A549 (cell line): ENCODE measurements around the gene ATP8B2.

ENCODE experiments used
- CBX8 ChIP-seq: fragments of 200-600 bp; sonication (generic); IDR thresholded peaks from 2 replicates; pipeline ENCODE4 v1.6.1; 2016
- CTCF ChIP-seq: fragments of >200 bp; sonication (Bioruptor Twin); formaldehyde crosslinking; IDR thresholded peaks from 3 replicates; pipeline ENCODE4 v1.5.1; 2016
- ELK1 ChIP-seq: fragments of 150-350 bp; IDR thresholded peaks from 2 replicates; pipeline ENCODE4 v1.6.1; 2014; ENCODE audit warnings: low read depth, mild to moderate bottlenecking, low read length
- GATA3 ChIP-seq: IDR thresholded peaks from 2 replicates; pipeline ENCODE4 v1.6.1; 2012; ENCODE audit warnings: borderline replicate concordance
- NR3C1 ChIP-seq: fragments of >200 bp; sonication (Bioruptor Twin); formaldehyde crosslinking; IDR thresholded peaks from 3 replicates; pipeline ENCODE4 v1.6.1; 2017
- POLR2A ChIP-seq: IDR thresholded peaks from 2 replicates; pipeline ENCODE4 v1.6.1; 2012; ENCODE audit warnings: mild to moderate bottlenecking, low read length
- TF ChIP-seq, protein P1 (sequence below): IDR thresholded peaks from 2 replicates; pipeline ENCODE4 v1.6.1; 2012

GRCh38 chr1:154400381-154400801, 75.1 kb downstream of the ATP8B2 start:
- no peak for TF ChIP-seq GATA3
- no peak for TF ChIP-seq CTCF
- TF ChIP-seq NR3C1 = no peak
- TF ChIP-seq ELK1 = no peak
- TF ChIP-seq, protein P1, sequence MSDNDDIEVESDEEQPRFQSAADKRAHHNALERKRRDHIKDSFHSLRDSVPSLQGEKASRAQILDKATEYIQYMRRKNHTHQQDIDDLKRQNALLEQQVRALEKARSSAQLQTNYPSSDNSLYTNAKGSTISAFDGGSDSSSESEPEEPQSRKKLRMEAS = no peak
- TF ChIP-seq POLR2A = no peak
- TF ChIP-seq CBX8 = no peak
